Neural progenitor cell (in vitro differentiated cells): ENCODE results near the gene TLE4.

Source experiments
- CTCF ChIP-seq: fragments of 200-600 bp; sonication (generic); IDR thresholded peaks from 2 replicates; pipeline ENCODE4 v1.5.1; 2017; ENCODE audit warnings: antibody characterized with exemption, mild to moderate bottlenecking
- EZH2 ChIP-seq: fragments of 200-600 bp; sonication (generic); IDR thresholded peaks from 2 replicates; pipeline ENCODE4 v1.6.1; 2017; ENCODE audit warnings: antibody characterized with exemption, mild to moderate bottlenecking, moderate library complexity

DNA sequence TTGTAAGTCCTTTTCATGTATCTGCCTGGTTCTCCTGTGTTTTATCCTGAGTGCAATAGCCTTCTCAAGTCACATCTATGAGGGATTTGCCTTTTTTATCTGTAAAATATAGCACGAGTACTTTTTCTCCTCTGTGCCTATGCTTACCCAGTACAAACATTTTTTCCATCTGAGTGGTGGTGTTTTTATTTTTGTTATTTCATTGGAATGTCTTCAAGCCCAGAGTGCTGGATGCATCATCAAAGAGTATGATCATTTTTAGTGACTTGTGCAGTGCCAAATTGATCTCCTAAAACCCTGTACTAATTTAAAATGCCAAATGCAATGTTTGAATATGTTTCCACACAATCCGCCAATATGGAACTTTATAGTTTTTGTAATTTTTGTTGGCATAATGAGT, 86.1 kb downstream of the TLE4 start:
- TF ChIP-seq CTCF: no peak
- no peak for TF ChIP-seq EZH2
